HepG2 (cell line): Measurements from ENCODE around the gene CCDC201. TPM values are rescaled to one million over a fixed set of nuclear protein-coding genes. Genes with fewer than 3 reads are reported as not detected.

ENCODE experiments used
- ATF7-NPFF ChIP-seq: sonication (generic); formaldehyde crosslinking; IDR thresholded peaks from 2 replicates; pipeline ENCODE4 v1.8.1; 2023; ENCODE audit warnings: mild to moderate bottlenecking, low read depth, missing genetic modification reagents, moderate library complexity
- BCLAF1 ChIP-seq: fragments of 450-650 bp; IDR thresholded peaks from 2 replicates; pipeline ENCODE4 v1.6.1; 2017; ENCODE audit warnings: mild to moderate bottlenecking
- HMG20A ChIP-seq: IDR thresholded peaks from 2 replicates; pipeline ENCODE4 v1.6.1; 2016; ENCODE audit warnings: borderline replicate concordance
- JUNB ChIP-seq: sonication (generic); formaldehyde crosslinking; IDR thresholded peaks from 2 replicates; pipeline ENCODE4 v1.8.0; 2022; ENCODE audit warnings: missing genetic modification reagents, mild to moderate bottlenecking, borderline replicate concordance
- NFRKB ChIP-seq: fragments of 450-650 bp; IDR thresholded peaks from 2 replicates; pipeline ENCODE4 v1.6.1; 2017
- NR1H2 ChIP-seq: sonication (generic); formaldehyde crosslinking; IDR thresholded peaks from 2 replicates; pipeline ENCODE4 v1.8.1; 2022; ENCODE audit warnings: low read depth, missing genetic modification reagents, borderline replicate concordance
- POLR2AphosphoS5 ChIP-seq: IDR thresholded peaks from 2 replicates; pipeline ENCODE4 v1.6.1; 2012; ENCODE audit warnings: low read depth, low read length
- RBM22 ChIP-seq: fragments of 200-400 bp; formaldehyde crosslinking; optimal IDR thresholded peaks from 2 replicates; pipeline ENCODE3; 2017; ENCODE audit warnings: mild to moderate bottlenecking, low read length, moderate library complexity
- SATB2 ChIP-seq: sonication (generic); formaldehyde crosslinking; IDR thresholded peaks from 2 replicates; pipeline ENCODE4 v1.5.0; 2020; ENCODE audit warnings: missing genetic modification reagents
- SKI ChIP-seq: fragments of 450-650 bp; IDR thresholded peaks from one replicate; pipeline ENCODE4 v1.6.1; 2018; ENCODE audit warnings: mild to moderate bottlenecking; ENCODE audit not compliant: partially characterized antibody
- TBL1XR1 ChIP-seq: fragments of 150-350 bp; IDR thresholded peaks from 2 replicates; pipeline ENCODE4 v1.6.1; 2014; ENCODE audit warnings: borderline replicate concordance, low read length; ENCODE audit not compliant: partially characterized antibody
- ZBTB33 ChIP-seq: sonication (generic); formaldehyde crosslinking; IDR thresholded peaks from 2 replicates; pipeline ENCODE4 v1.4.0; 2020; ENCODE audit warnings: missing genetic modification reagents
- ZHX1 ChIP-seq: sonication (generic); formaldehyde crosslinking; IDR thresholded peaks from 2 replicates; pipeline ENCODE4 v1.8.1; 2022; ENCODE audit warnings: low read depth, mild to moderate bottlenecking, missing genetic modification reagents
- ZNF333 ChIP-seq: sonication (generic); formaldehyde crosslinking; IDR thresholded peaks from 2 replicates; pipeline ENCODE4 v1.4.0; 2020; ENCODE audit warnings: mild to moderate bottlenecking, missing genetic modification reagents, borderline replicate concordance
- ZNF430 ChIP-seq: sonication (generic); formaldehyde crosslinking; IDR thresholded peaks from 2 replicates; pipeline ENCODE4 v1.9.0; 2021; ENCODE audit warnings: mild to moderate bottlenecking, missing genetic modification reagents
- ZNF605 ChIP-seq: sonication (generic); formaldehyde crosslinking; IDR thresholded peaks from 2 replicates; pipeline ENCODE4 v1.8.0; 2022; ENCODE audit warnings: mild to moderate bottlenecking, missing genetic modification reagents
- ZNF7 ChIP-seq: IDR thresholded peaks from 2 replicates; pipeline ENCODE4 v1.6.1; 2016; ENCODE audit warnings: missing biosample characterization, missing genetic modification reagents
- polyA plus RNA-seq, 8 experiments: library from polyadenylated mRNA; depleted of rRNA in 3 of 8; stranded (reverse) in 7 of 8; unstranded in 1 of 8; fragments of >200 nt; fragmentation: Illumina TruSeq in 4 of 8; extraction: Trizol in 4 of 8; gene quantifications; 2 replicates each; pipeline versions ENCODE4 v1.2.1 to v1.2.3, GENCODE V29; 2011 to 2016; ENCODE audit warnings: low read depth in 4 of 8, missing spikeins in 1 of 8, mixed read lengths in 1 of 8; ENCODE audit not compliant: insufficient read depth in 1 of 8
- total RNA-seq, 5 experiments: library from RNA; depleted of rRNA; stranded (reverse); fragments of >200 nt; fragmentation: Illumina TruSeq; extraction: Trizol; gene quantifications; 2 replicates each; pipeline ENCODE4 v1.2.3, GENCODE V29; 2016; ENCODE audit warnings: low read depth in 1 of 5
- TF ChIP-seq, protein P1 (sequence below): sonication (generic); formaldehyde crosslinking; IDR thresholded peaks from 2 replicates; pipeline ENCODE4 v1.9.0; 2022; ENCODE audit warnings: missing genetic modification reagents, mild to moderate bottlenecking, borderline replicate concordance
- TF ChIP-seq, protein P2 (sequence below): sonication (generic); formaldehyde crosslinking; IDR thresholded peaks from 2 replicates; pipeline ENCODE4 v1.4.0; 2020; ENCODE audit warnings: low read depth, mild to moderate bottlenecking, missing genetic modification reagents

Gene CCDC201
- total and polyA plus RNA-seq, 2 of the 13 experiments (the other 11 are each of a cell fraction or from before 2014, with no cell fraction given) = 0.92 TPM; not detected in 1

DNA sequence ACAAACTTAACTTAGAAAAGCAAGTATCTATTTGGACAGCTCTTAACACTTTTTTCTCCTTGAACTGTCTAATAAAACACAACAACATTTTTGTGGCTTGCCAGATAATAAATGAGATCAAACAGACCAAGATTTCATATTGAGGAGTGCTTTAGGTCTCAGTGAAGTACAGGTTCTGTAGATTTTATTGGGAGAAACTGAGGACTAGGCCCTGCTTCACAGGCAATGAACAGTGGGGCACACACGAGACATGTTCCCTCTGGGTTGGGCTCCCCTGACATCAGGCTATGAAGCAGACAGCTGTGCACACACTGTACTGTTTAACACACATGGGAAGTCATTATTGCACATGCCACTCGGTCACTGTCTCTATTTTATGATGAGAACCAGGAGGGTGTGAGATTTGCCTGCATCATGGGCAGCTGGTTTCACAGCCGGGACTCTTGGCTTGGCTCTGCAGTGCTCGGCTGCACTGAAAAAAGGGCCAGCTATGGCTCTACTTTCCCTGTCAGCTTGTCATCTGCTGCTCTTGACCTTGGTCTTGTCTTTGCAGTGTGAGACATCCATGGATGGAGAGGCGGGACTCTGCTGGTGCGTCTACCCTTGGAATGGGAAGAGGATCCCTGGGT, 19.6 kb upstream of the CCDC201 start (continued):
- TF ChIP-seq ZHX1 (CRISPR knock-in tag) (no peak), NR1H2 (CRISPR knock-in tag) (no peak), RBM22 (peak; percentile 70), JUNB (CRISPR knock-in tag) (0 out of 2 replicates have a peak, but pooled peaks have one; percentile 10), HMG20A (CRISPR knock-in tag) (peak; percentile 47), ZBTB33 (CRISPR knock-in tag) (peak; percentile 17; the same call in 1 of the 2 replicates), ZNF333 (CRISPR knock-in tag) (peak; percentile 35; the same call in 1 of the 2 replicates), ZNF7 (no peak), BCLAF1 (no peak), NFRKB (no peak), SATB2 (CRISPR knock-in tag) (0 out of 2 replicates have a peak, but pooled peaks have one; percentile 74), SKI (peak; percentile 59), TBL1XR1 (peak; percentile 41), ATF7-NPFF (CRISPR knock-in tag) (peak; percentile 77; the same call in 1 of the 2 replicates), ZNF605 (no peak; the same call in 1 of the 2 replicates), ZNF430 (CRISPR knock-in tag) (no peak), POLR2AphosphoS5 (peak; percentile 95)
- TF ChIP-seq, protein P1, sequence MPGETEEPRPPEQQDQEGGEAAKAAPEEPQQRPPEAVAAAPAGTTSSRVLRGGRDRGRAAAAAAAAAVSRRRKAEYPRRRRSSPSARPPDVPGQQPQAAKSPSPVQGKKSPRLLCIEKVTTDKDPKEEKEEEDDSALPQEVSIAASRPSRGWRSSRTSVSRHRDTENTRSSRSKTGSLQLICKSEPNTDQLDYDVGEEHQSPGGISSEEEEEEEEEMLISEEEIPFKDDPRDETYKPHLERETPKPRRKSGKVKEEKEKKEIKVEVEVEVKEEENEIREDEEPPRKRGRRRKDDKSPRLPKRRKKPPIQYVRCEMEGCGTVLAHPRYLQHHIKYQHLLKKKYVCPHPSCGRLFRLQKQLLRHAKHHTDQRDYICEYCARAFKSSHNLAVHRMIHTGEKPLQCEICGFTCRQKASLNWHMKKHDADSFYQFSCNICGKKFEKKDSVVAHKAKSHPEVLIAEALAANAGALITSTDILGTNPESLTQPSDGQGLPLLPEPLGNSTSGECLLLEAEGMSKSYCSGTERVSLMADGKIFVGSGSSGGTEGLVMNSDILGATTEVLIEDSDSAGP (CRISPR knock-in tag) = no peak; the same call in none of the 2 replicates
- TF ChIP-seq, protein P2, sequence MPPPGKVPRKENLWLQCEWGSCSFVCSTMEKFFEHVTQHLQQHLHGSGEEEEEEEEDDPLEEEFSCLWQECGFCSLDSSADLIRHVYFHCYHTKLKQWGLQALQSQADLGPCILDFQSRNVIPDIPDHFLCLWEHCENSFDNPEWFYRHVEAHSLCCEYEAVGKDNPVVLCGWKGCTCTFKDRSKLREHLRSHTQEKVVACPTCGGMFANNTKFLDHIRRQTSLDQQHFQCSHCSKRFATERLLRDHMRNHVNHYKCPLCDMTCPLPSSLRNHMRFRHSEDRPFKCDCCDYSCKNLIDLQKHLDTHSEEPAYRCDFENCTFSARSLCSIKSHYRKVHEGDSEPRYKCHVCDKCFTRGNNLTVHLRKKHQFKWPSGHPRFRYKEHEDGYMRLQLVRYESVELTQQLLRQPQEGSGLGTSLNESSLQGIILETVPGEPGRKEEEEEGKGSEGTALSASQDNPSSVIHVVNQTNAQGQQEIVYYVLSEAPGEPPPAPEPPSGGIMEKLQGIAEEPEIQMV (CRISPR knock-in tag) = peak; percentile 75; the same call in 1 of the 2 replicates
